Peyer's patch (tissue), 4 donors: ENCODE data around the gene GRAMD4. TPM values are rescaled to one million over a fixed set of nuclear protein-coding genes. Genes with fewer than 3 reads are reported as not detected.

ENCODE experiments used
- DNase-seq, 3 donors: peaks; one replicate each; pipeline ENCODE4 v3.0.0-alpha.2; 2017 to 2019
- H3K27ac ChIP-seq, 4 donors: fragments of 200-600 bp; sonication (generic); one replicate each; pipeline ENCODE4 v1.5.1; 2016 to 2019
- H3K27me3 ChIP-seq, 2 donors: fragments of 200-600 bp; sonication (generic); one replicate each; pipeline ENCODE4 v1.5.1; 2019
- H3K36me3 ChIP-seq, 3 donors: fragments of 200-600 bp; sonication (generic); one replicate each; pipeline ENCODE4 v1.5.1; 2016 to 2019
- H3K4me1 ChIP-seq, 4 donors: fragments of 200-600 bp; sonication (generic); one replicate each; pipeline ENCODE4 v1.5.1; 2016 to 2019
- H3K4me3 ChIP-seq, 4 donors: fragments of 200-600 bp; sonication (generic); 1 replicate in 3 of 4; 2 replicates in 1 of 4; pipeline ENCODE4 v1.5.1; 2016 to 2019; ENCODE audit warnings: mild to moderate bottlenecking in 1 of 4
- H3K9me3 ChIP-seq, 4 donors: fragments of 200-600 bp; sonication (generic); one replicate each; pipeline ENCODE4 v1.5.1; 2016 to 2019; ENCODE audit warnings: mild to moderate bottlenecking in 1 of 4
- POLR2A ChIP-seq, 2 donors: fragments of 450-650 bp; IDR thresholded peaks; one replicate each; pipeline ENCODE4 v1.5.1; 2017; ENCODE audit warnings: antibody characterized with exemption in 2 of 2, mild to moderate bottlenecking in 2 of 2, moderate library complexity in 2 of 2
- total RNA-seq, 4 donors: library from RNA; depleted of rRNA; stranded (reverse); fragments of >200 nt; gene quantifications; one replicate each; pipeline ENCODE4 v1.1.0, GENCODE V29; 2016
- TF ChIP-seq, protein P1 (sequence below), 6 experiments: fragments of 450-650 bp in 4 of 6; fragments of 200-600 bp in 2 of 6; sonication (generic) in 1 of 6; IDR thresholded peaks; one replicate each; pipeline ENCODE4 v1.5.1; 2017 to 2019; ENCODE audit warnings: antibody characterized with exemption in 6 of 6, mild to moderate bottlenecking in 3 of 6, moderate library complexity in 1 of 6

GRAMD4 gene
- total RNA-seq, 4 donors from 2014 or later: 98.2 to 428 (median 422) TPM

GRCh38 chr22:46578251-46578823 lies 41.8 kb upstream of the GRAMD4 start:
- DNase-seq: peak in 2 of 3 donors; percentile 53 to 59
- Histone ChIP-seq H3K4me3 (peak overlapping the region; percentile 62 to 93 (median 87)), H3K9me3 (no peaks in the 10 kb centered on the region), H3K36me3 (no peaks in the 10 kb centered on the region), H3K27ac (peak overlapping the region; percentile 60 to 92 (median 88)), H3K4me1 (peaks cover 14 to 71% (median 32%) of the 10 kb centered on the region in 4 donors), H3K27me3 (no peaks in the 10 kb centered on the region)
- no peak for TF ChIP-seq POLR2A (IDR thresholded peaks at IDR 0.05)
- TF ChIP-seq, protein P1, sequence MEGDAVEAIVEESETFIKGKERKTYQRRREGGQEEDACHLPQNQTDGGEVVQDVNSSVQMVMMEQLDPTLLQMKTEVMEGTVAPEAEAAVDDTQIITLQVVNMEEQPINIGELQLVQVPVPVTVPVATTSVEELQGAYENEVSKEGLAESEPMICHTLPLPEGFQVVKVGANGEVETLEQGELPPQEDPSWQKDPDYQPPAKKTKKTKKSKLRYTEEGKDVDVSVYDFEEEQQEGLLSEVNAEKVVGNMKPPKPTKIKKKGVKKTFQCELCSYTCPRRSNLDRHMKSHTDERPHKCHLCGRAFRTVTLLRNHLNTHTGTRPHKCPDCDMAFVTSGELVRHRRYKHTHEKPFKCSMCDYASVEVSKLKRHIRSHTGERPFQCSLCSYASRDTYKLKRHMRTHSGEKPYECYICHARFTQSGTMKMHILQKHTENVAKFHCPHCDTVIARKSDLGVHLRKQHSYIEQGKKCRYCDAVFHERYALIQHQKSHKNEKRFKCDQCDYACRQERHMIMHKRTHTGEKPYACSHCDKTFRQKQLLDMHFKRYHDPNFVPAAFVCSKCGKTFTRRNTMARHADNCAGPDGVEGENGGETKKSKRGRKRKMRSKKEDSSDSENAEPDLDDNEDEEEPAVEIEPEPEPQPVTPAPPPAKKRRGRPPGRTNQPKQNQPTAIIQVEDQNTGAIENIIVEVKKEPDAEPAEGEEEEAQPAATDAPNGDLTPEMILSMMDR (IDR thresholded peaks at IDR 0.05): no peak

- H3K9me3 ChIP-seq: no peaks in the 10 kb centered on the region
- no peaks in the 10 kb centered on the region for H3K36me3 ChIP-seq
- peak overlapping the region; percentile 60 to 92 (median 88) for H3K27ac ChIP-seq
- peaks cover 14 to 70% (median 32%) of the 10 kb centered on the region in 4 donors for H3K4me1 ChIP-seq
- H3K4me3 ChIP-seq: peak overlapping the region in 2 of 4 donors; percentile 92 to 93
- TF ChIP-seq, protein P1 (IDR thresholded peaks at IDR 0.05): peak in 1 of 6 experiments; percentile 7
- peak in 1 of 2 donors; percentile 53 for TF ChIP-seq POLR2A (IDR thresholded peaks at IDR 0.05)
- peak in 2 of 3 donors; percentile 70 to 76 for DNase-seq
- no peaks in the 10 kb centered on the region for H3K27me3 ChIP-seq
Measured at GRCh38 chr22:46578824-46579561, 41.2 kb upstream of the GRAMD4 start.

- H3K27ac ChIP-seq: peak overlapping the region in 3 of 4 donors; percentile 84 to 92 (median 91)
- H3K4me1 ChIP-seq: peaks cover 14 to 76% (median 32%) of the 10 kb centered on the region in 4 donors
- peak overlapping the region in 2 of 4 donors; percentile 92 to 93 for H3K4me3 ChIP-seq
- TF ChIP-seq, protein P1 (IDR thresholded peaks at IDR 0.05): no peak
- no peak for TF ChIP-seq POLR2A (IDR thresholded peaks at IDR 0.05)
- no peaks in the 10 kb centered on the region for H3K27me3 ChIP-seq
- H3K36me3 ChIP-seq: no peaks in the 10 kb centered on the region
- no peaks in the 10 kb centered on the region for H3K9me3 ChIP-seq
- peak in 2 of 3 donors; percentile 45 to 57 for DNase-seq
Measured at GRCh38 chr22:46579751-46580449, 40.3 kb upstream of the GRAMD4 start.

GRCh38 chr22:46580940-46581537 lies 39.1 kb upstream of the GRAMD4 start:
- Histone ChIP-seq H3K4me1 (peaks cover 14 to 78% (median 32%) of the 10 kb centered on the region in 4 donors), H3K27ac (peak overlapping the region in 3 of 4 donors; percentile 84 to 92 (median 91)), H3K9me3 (no peaks in the 10 kb centered on the region), H3K36me3 (no peaks in the 10 kb centered on the region), H3K27me3 (no peaks in the 10 kb centered on the region), H3K4me3 (peak overlapping the region in 2 of 4 donors; percentile 6 to 92)
- DNase-seq: peak in 2 of 3 donors; percentile 44 to 53
- TF ChIP-seq, protein P1 (IDR thresholded peaks at IDR 0.05): no peak
- TF ChIP-seq POLR2A (IDR thresholded peaks at IDR 0.05): peak in 1 of 2 donors; percentile 4
